ENCODE data around the gene EML1.

The EML1 gene

GRCh38 chr14:99769799-99770198 lies 23.4 kb upstream of the EML1 start:
- Histone ChIP-seq H3K27me3 (ENCODE audit: insufficient read depth, poor library complexity, severe bottlenecking) (no peaks in the 10 kb centered on the region), H3K27ac (replicated peaks) (no peak overlapping the region), H3K4me3 (replicated peaks; ENCODE audit: insufficient read depth, low read length) (no peak overlapping the region)
- no peak for DNase-seq (ENCODE audit: low read depth in 1 of 2, low spot score in 1 of 2)
- TF ChIP-seq POLR2AphosphoS5 (IDR thresholded peaks at IDR 0.05; ENCODE audit: low read depth): no peak
- no peak for TF ChIP-seq SPI1 (IDR thresholded peaks at IDR 0.05; ENCODE audit: borderline replicate concordance, low read depth)
- no peak for TF ChIP-seq REST (IDR thresholded peaks at IDR 0.05; ENCODE audit: insufficient replicate concordance, low read depth)
- TF ChIP-seq GABPA (IDR thresholded peaks at IDR 0.05; ENCODE audit: low read depth): no peak
- TF ChIP-seq CTCF (IDR thresholded peaks at IDR 0.05; ENCODE audit: insufficient read depth, low read length): no peak

- TF ChIP-seq REST (IDR thresholded peaks at IDR 0.05; ENCODE audit: insufficient replicate concordance, low read depth): no peak
- no peak for TF ChIP-seq POLR2AphosphoS5 (IDR thresholded peaks at IDR 0.05; ENCODE audit: low read depth)
- DNase-seq (ENCODE audit: low read depth in 1 of 2, low spot score in 1 of 2): no peak
- Histone ChIP-seq H3K27me3 (ENCODE audit: insufficient read depth, poor library complexity, severe bottlenecking) (no peaks in the 10 kb centered on the region), H3K27ac (replicated peaks) (no peak overlapping the region), H3K4me3 (replicated peaks; ENCODE audit: insufficient read depth, low read length) (no peak overlapping the region)
Measured at GRCh38 chr14:99772371-99773283, 20.6 kb upstream of the EML1 start.

GRCh38 chr14:99773521-99774497 lies 19.4 kb upstream of the EML1 start:
- no peak overlapping the region for H3K4me3 ChIP-seq (replicated peaks; ENCODE audit: insufficient read depth, low read length)
- H3K27me3 ChIP-seq (ENCODE audit: insufficient read depth, poor library complexity, severe bottlenecking): no peaks in the 10 kb centered on the region
- no peak for DNase-seq (ENCODE audit: low read depth in 1 of 2, low spot score in 1 of 2)
- TF ChIP-seq GABPA (IDR thresholded peaks at IDR 0.05; ENCODE audit: low read depth) (no peak), POLR2AphosphoS5 (IDR thresholded peaks at IDR 0.05; ENCODE audit: low read depth) (no peak), CTCF (IDR thresholded peaks at IDR 0.05; ENCODE audit: insufficient read depth, low read length) (no peak), SPI1 (IDR thresholded peaks at IDR 0.05; ENCODE audit: borderline replicate concordance, low read depth) (no peak), REST (IDR thresholded peaks at IDR 0.05; ENCODE audit: insufficient replicate concordance, low read depth) (no peak)
- no peak overlapping the region for H3K27ac ChIP-seq (replicated peaks)
